Psoas muscle (tissue), 8 donors: ENCODE measurements around the gene LIN7B. TPM values are rescaled to one million over a fixed set of nuclear protein-coding genes. Genes with fewer than 3 reads are reported as not detected.
"Not testable (repeated sequence)": the region's sequence is repeated elsewhere in the genome, so short reads cannot be mapped to it uniquely, and the experiment has no call there.

ENCODE experiments used
- ATAC-seq, 4 donors: fragments of 200-7000 bp; cut with Tn5 transposase; one replicate each; pipeline ENCODE4 v1.9.1; 2020; ENCODE audit warnings: moderate library complexity in 3 of 4, mild to moderate bottlenecking in 2 of 4
- DNase-seq, 2 donors: peaks; one replicate each; pipeline ENCODE4 v3.0.0-alpha.2; 2020
- H3K27ac ChIP-seq: fragments of 200-600 bp; one replicate; pipeline ENCODE4 v1.8.0; 2022
- H3K27me3 ChIP-seq, 3 donors: fragments of 200-600 bp in 1 of 3; one replicate each; pipeline versions ENCODE4 v1.6.1 to v1.8.0; 2013 to 2022; ENCODE audit warnings: low read length in 2 of 3, mild to moderate bottlenecking in 2 of 3, moderate library complexity in 1 of 3; ENCODE audit not compliant: insufficient read depth in 3 of 3
- H3K36me3 ChIP-seq, 2 donors: fragments of 200-600 bp in 1 of 2; one replicate each; pipeline versions ENCODE4 v1.6.1 to v1.8.0; 2013 to 2022; ENCODE audit warnings: low read depth in 1 of 2, mild to moderate bottlenecking in 1 of 2, moderate library complexity in 1 of 2; ENCODE audit not compliant: insufficient read depth in 1 of 2
- H3K4me1 ChIP-seq: fragments of 200-600 bp; one replicate; pipeline ENCODE4 v1.8.0; 2022
- H3K4me3 ChIP-seq: fragments of 200-600 bp; one replicate; pipeline ENCODE4 v1.8.0; 2022; ENCODE audit warnings: mild to moderate bottlenecking
- H3K9me3 ChIP-seq: fragments of 200-600 bp; one replicate; pipeline ENCODE4 v1.8.0; 2022
- WGBS, 3 donors: extraction: QIAGEN DNeasy Blood & Tissue Kit; methylation state at CpG; one replicate each; pipeline versions ENCODE4 v1.1.6 to v1.1.7; 2013; 5-methylcytosine and 5-hydroxymethylcytosine counted together
- intact Hi-C, 2 donors: fragments of 100-400 bp; cut with DNase I; formaldehyde crosslinking; loops; one replicate each; pipeline versions ENCODE4 v1.11.0 to v1.14.2; 2022
- polyA plus RNA-seq, 3 donors: library from polyadenylated mRNA; stranded (reverse); fragments of 200-250 nt; gene quantifications; one replicate each; pipeline ENCODE4 v1.2.3, GENCODE V29; 2013
- total RNA-seq, 4 donors: library from RNA; stranded (reverse); fragmentation: NEBNext Ultra II Directional in 2 of 4; extraction: Animal tissue kit (Norgen Biotek cat#: 25700) in 2 of 4; gene quantifications; one replicate each; pipeline versions ENCODE4 v1.2.1 to v1.2.4, GENCODE V29; 2021 to 2023
- TF ChIP-seq, protein P1 (sequence below): fragments of 200-600 bp; IDR thresholded peaks from one replicate; pipeline ENCODE4 v1.8.0; 2022; ENCODE audit warnings: antibody characterized with exemption
- donor health status: healthy with polysubstance abuse.
- donor health status: DM: no; HTN: no; CAD: no; lungs with moderate emphysema.
- donor health status: Bipolar disorder and iron deficiency.
- donor health status: healthy.
- donor health status: DM: yes; HTN: yes; CAD: no.
- donor health status: DM: no; HTN: no; CAD: no.
- donor health status: DM: no; HTN: no; CAD: no.
- donor health status: DM: yes; HTN: yes; CAD: no.

The LIN7B gene
- total and polyA plus RNA-seq, 7 donors = 11.8 to 27.9 (median 17.0) TPM

DNA sequence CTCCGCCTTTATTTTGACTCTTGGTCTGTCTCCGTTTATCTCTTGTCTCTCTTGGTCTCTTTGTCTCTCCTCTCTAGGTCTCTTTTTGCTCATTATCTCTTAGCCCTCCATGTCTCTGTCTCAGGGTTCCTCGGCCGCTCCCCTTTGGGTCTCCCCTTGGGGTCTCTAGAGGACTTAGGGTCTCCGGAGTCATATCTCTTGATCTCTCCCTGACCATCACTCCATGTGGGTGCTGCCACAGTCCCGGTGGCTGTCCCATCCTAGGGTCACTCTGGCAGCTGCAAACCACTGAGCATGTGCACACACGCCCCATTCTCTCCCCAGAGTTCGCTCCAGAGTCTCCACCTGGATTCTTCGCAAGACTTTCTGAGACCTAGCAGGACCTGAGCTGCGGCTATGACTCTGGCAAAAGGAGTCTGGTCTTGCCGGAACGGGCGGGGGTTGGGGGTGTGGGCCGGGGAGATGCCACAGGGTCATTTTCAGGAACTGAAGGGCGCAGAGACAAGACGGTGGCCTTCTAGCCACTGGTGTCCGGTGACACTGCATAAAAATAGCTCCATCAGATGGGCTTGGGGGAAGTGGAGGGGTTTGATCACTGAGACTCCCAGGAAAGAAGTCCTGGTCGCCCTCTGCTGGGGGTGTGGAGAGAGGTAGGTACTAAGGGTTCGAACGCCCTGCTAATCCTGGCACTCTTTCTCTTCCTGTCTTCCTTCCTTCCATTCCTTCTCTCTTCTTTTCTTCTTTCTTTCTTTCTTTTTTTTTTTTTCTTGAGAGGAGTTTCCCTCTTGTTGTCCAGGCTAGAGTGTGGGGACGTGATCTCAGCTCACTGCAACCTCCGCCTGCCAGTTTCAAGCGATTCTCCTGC is 40.4 kb upstream of the LIN7B start:
- Histone ChIP-seq H3K27ac (peak overlapping the region; percentile 77), H3K9me3 (no peaks in the 10 kb centered on the region), H3K4me1 (peaks cover 3% of the 10 kb centered on the region), H3K27me3 (peaks cover 0 to 4% (median 0%) of the 10 kb centered on the region in 3 donors), H3K4me3 (peak overlapping the region; percentile 47), H3K36me3 (no peaks in the 10 kb centered on the region)
- TF ChIP-seq, protein P1, sequence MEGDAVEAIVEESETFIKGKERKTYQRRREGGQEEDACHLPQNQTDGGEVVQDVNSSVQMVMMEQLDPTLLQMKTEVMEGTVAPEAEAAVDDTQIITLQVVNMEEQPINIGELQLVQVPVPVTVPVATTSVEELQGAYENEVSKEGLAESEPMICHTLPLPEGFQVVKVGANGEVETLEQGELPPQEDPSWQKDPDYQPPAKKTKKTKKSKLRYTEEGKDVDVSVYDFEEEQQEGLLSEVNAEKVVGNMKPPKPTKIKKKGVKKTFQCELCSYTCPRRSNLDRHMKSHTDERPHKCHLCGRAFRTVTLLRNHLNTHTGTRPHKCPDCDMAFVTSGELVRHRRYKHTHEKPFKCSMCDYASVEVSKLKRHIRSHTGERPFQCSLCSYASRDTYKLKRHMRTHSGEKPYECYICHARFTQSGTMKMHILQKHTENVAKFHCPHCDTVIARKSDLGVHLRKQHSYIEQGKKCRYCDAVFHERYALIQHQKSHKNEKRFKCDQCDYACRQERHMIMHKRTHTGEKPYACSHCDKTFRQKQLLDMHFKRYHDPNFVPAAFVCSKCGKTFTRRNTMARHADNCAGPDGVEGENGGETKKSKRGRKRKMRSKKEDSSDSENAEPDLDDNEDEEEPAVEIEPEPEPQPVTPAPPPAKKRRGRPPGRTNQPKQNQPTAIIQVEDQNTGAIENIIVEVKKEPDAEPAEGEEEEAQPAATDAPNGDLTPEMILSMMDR = peak; percentile 51
- DNase-seq = peak; percentile 74 to 79
- WGBS, 3 donors = 26 to 36% (median 28%) methylated on average over 23 of the region's 23 CpGs
- intact Hi-C loops = loop anchor here in 1 of 2 donors (5.0 kb wide), 1 partner anchor 81 kb away; the partner anchor contains the start of genes GYS1 and RUVBL2
- peak; percentile 82 to 86 (median 84) for ATAC-seq

DNA sequence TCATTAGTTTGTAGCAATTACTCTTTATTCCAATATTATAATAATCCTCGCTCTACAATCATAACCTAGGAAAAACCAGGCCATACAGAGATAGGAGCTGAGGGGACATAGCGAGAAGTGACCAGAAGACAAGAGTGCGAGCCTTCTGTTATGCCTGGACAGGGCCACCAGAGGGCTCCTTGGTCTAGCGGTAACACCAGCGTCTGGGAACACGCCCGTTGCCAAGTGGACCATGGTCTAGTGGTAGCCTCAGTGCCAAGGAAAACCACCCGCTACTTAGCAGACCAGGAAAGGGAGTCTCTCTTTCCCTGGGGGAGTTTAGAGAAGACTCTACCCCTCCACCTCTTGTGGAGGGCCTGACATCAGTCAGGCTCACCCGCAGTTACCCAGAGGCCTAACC is 39.3 kb upstream of the LIN7B start:
- not testable (repeated sequence) for H3K4me1 ChIP-seq, H3K4me3 ChIP-seq, H3K9me3 ChIP-seq, H3K36me3 ChIP-seq, H3K27me3 ChIP-seq
- ATAC-seq (peak; percentile 26 to 64 (median 32)), DNase-seq (peak; percentile 74 to 90)
- WGBS, 3 donors = 10 to 15% (median 11%) methylated on average over 7 to 9 of the region's 9 CpGs
- intact Hi-C loops = loop anchor here in 1 of 2 donors (5.0 kb wide), 1 partner anchor 83 kb away; the partner anchor contains the start of genes GYS1 and RUVBL2
- TF ChIP-seq, protein P1 = peak; percentile 72
- H3K27ac ChIP-seq = peak overlapping the region; percentile 77

DNA sequence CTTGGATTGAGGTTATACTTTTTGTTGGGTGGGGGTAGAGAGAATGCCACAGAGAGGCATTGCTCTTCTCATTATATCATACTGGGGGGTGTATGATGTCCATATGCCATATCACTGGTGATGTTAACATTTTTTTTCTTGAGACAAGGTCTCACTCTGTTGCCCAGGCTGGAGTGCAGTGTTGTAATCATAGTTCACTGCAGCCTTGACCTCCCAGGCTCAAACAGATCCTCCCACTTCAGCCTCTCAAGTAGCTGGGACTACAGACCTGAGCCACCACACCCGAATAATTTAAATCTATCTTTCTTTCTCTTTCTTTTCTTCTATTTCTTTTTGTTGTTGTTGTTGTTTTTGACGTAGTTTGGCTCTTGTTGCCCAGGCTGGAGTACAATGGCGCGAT is 33.8 kb upstream of the LIN7B start:
- Histone ChIP-seq H3K27ac (no peak overlapping the region), H3K9me3 (no peaks in the 10 kb centered on the region), H3K36me3 (no peaks in the 10 kb centered on the region), H3K27me3 (no peaks in the 10 kb centered on the region), H3K4me3 (no peak overlapping the region), H3K4me1 (peaks cover 4% of the 10 kb centered on the region)
- TF ChIP-seq, protein P1 = no peak
- ATAC-seq = no peak
- 77 to 88% (median 87%) methylated on average over 4 of the region's 4 CpGs for WGBS, 3 donors
- DNase-seq = no peak
- intact Hi-C loops = no loop called here

DNA sequence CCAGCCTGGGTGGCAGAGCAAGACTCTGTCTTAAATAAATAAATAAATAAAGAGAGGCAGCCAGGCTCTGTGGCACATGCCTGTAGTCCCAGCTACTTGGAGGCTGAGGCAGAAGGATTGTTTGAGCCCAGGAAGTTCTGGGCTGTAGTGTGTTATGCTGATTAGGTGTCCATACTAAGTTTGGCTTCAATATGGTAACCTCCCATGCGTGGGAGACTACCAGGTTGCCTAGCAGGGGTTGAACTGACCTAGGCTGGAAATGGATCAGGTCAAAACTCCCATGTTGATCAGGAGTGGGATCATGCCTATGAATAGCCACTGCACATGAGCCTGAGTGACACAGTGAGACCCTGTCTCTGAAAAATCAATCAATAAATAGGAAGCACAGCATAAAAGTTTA is 32.9 kb upstream of the LIN7B start:
- H3K4me3 ChIP-seq = no peak overlapping the region
- WGBS, 3 donors = 77 to 86% (median 86%) methylated on average over 1 of the region's 1 CpG
- DNase-seq = no peak
- TF ChIP-seq, protein P1 = no peak
- H3K36me3 ChIP-seq = no peaks in the 10 kb centered on the region
- intact Hi-C loops = no loop called here
- no peak overlapping the region for H3K27ac ChIP-seq
- no peak for ATAC-seq
- H3K9me3 ChIP-seq = no peaks in the 10 kb centered on the region
- no peaks in the 10 kb centered on the region for H3K27me3 ChIP-seq
- H3K4me1 ChIP-seq = peaks cover 4% of the 10 kb centered on the region
